GM13977 (cell line): ENCODE data around the gene PDE4B.

Experiments
- DNase-seq: peaks from one replicate; pipeline ENCODE4 v3.0.0; 2012; ENCODE audit warnings: low spot score
- CTCF ChIP-seq: IDR thresholded peaks from 2 replicates; pipeline ENCODE4 v1.5.1; 2012; ENCODE audit warnings: mild to moderate bottlenecking, control low read depth; ENCODE audit not compliant: insufficient read depth; ENCODE audit errors: extremely low read depth, missing control alignments
- in situ Hi-C: fragments of 300-500 bp; cut with MboI; formaldehyde crosslinking; loops from one replicate; pipeline ENCODE4 v1.12.0; 2022; ENCODE audit warnings: low sequenced_read_pairs, low pct_unique_long_range_greater_than_20kb, mixed read lengths, inconsistent platforms; ENCODE audit not compliant: unreplicated experiment

Gene PDE4B

GRCh38 chr1:66073388-66073787 lies 280.7 kb downstream of the PDE4B start:
- no peak for TF ChIP-seq CTCF
- in situ Hi-C loops, result no loop called here
- no peak for DNase-seq

GRCh38 chr1:66074147-66074546 lies 281.5 kb downstream of the PDE4B start:
- DNase-seq, result no peak
- in situ Hi-C loops, result no loop called here
- no peak for TF ChIP-seq CTCF

GRCh38 chr1:66078412-66078811 lies 285.7 kb downstream of the PDE4B start:
- TF ChIP-seq CTCF, result no peak
- no peak for DNase-seq
- in situ Hi-C loops, result no loop called here

- no peak for DNase-seq
- in situ Hi-C loops, result no loop called here
- TF ChIP-seq CTCF, result no peak
Observed at GRCh38 chr1:66083003-66083402, 290.3 kb downstream of the PDE4B start.

- no peak for DNase-seq
- in situ Hi-C loops, result no loop called here
- TF ChIP-seq CTCF, result no peak
Observed at GRCh38 chr1:66084442-66084841, 291.7 kb downstream of the PDE4B start.

- TF ChIP-seq CTCF, result no peak
- in situ Hi-C loops, result no loop called here
- DNase-seq, result no peak
Observed at GRCh38 chr1:66085600-66085999, 292.9 kb downstream of the PDE4B start.

- no peak for TF ChIP-seq CTCF
- in situ Hi-C loops, result no loop called here
- no peak for DNase-seq
Observed at GRCh38 chr1:66088787-66089186, 296.1 kb downstream of the PDE4B start.
